Ovary (tissue), 9 donors: Measurements from ENCODE around the gene CCDC178. TPM values are rescaled to one million over a fixed set of nuclear protein-coding genes. Genes with fewer than 3 reads are reported as not detected.
"Not testable (repeated sequence)": the region's sequence is repeated elsewhere in the genome, so short reads cannot be mapped to it uniquely, and the experiment has no call there.

ENCODE experiments used
- DNase-seq, 5 donors: peaks; one replicate each; pipeline ENCODE4 v3.0.0-alpha.2; 2019 to 2020
- H3K27ac ChIP-seq, 2 donors: fragments of 200-600 bp; one replicate each; pipeline versions ENCODE4 v1.5.1 to v1.8.0; 2019 to 2022
- H3K27me3 ChIP-seq: fragments of 200-600 bp; one replicate; pipeline ENCODE4 v1.8.0; 2022
- H3K36me3 ChIP-seq: fragments of 200-600 bp; sonication (generic); one replicate; pipeline ENCODE4 v1.5.1; 2019
- H3K4me1 ChIP-seq: one replicate; pipeline ENCODE4 v1.8.1; 2013; ENCODE audit warnings: mild to moderate bottlenecking, moderate library complexity; ENCODE audit not compliant: insufficient read depth
- H3K4me3 ChIP-seq: fragments of 200-600 bp; sonication (generic); one replicate; pipeline ENCODE4 v1.5.1; 2017
- H3K9me3 ChIP-seq, 2 donors: fragments of 200-600 bp in 1 of 2; sonication (generic) in 1 of 2; one replicate each; pipeline versions ENCODE4 v1.5.1 to v1.8.1; 2013 to 2019; ENCODE audit warnings: mild to moderate bottlenecking in 1 of 2, moderate library complexity in 1 of 2
- CTCF ChIP-seq, 3 donors: fragments of 450-650 bp in 2 of 3; fragments of 200-600 bp in 1 of 3; IDR thresholded peaks; one replicate each; pipeline versions ENCODE4 v1.5.1 to v1.8.0; 2016 to 2022; ENCODE audit warnings: antibody characterized with exemption in 3 of 3, mild to moderate bottlenecking in 1 of 3
- EP300 ChIP-seq: sonication (generic); formaldehyde crosslinking; IDR thresholded peaks from one replicate; pipeline ENCODE4 v1.6.1; 2017; ENCODE audit warnings: antibody characterized with exemption
- POLR2A ChIP-seq: fragments of 450-650 bp; IDR thresholded peaks from one replicate; pipeline ENCODE4 v1.6.1; 2017; ENCODE audit warnings: antibody characterized with exemption, mild to moderate bottlenecking, moderate library complexity
- WGBS, 3 donors: extraction: QIAGEN DNeasy Blood & Tissue Kit in 1 of 3; methylation state at CpG; one replicate each; pipeline versions ENCODE4 v1.1.5 to v1.1.7; 2013 to 2017; 5-methylcytosine and 5-hydroxymethylcytosine counted together
- intact Hi-C, 4 donors: fragments of 100-400 bp; cut with DNase I; formaldehyde crosslinking; loops; one replicate each; pipeline versions ENCODE4 v1.11.0 to v1.15.1; 2022 to 2023
- polyA plus RNA-seq, 2 donors: library from polyadenylated mRNA; stranded (reverse); fragments of 200-250 nt in 1 of 2; fragments of 350-450 nt in 1 of 2; fragmentation: Illumina TruSeq in 1 of 2; extraction: RNeasy Lipid Tissue Mini Kit (QIAGEN cat#74804) in 1 of 2; gene quantifications; one replicate each; pipeline ENCODE4 v1.2.3, GENCODE V29; 2013 to 2014
- total RNA-seq, 7 donors: library from RNA; depleted of rRNA in 2 of 7; stranded (reverse); fragments of >200 nt in 2 of 7; fragmentation: NEBNext Ultra II Directional in 3 of 7; extraction: Animal tissue kit (Norgen Biotek cat#: 25700) in 3 of 7; gene quantifications; one replicate each; pipeline versions ENCODE4 v1.1.0 to v1.2.4, GENCODE V29; 2016 to 2023
- donor health status: DM: no; HTN: no; CAD: no; lungs with moderate emphysema.
- donor health status: DM: no; HTN: no; CAD: no.
- donor health status: Bipolar disorder and iron deficiency.
- donor health status: DM: yes; HTN: yes; CAD: no.
- donor health status: DM: no; HTN: no; CAD: no.
- donor health status: DM: yes; HTN: yes; CAD: no.

The CCDC178 gene
- total and polyA plus RNA-seq, 9 donors: 2.4 to 11.8 (median 5.1) TPM

GRCh38 chr18:33424266-33424946 lies 16.1 kb downstream of the CCDC178 start:
- no peak for DNase-seq
- 86 to 90% (median 90%) methylated on average over 14 of the region's 14 CpGs for WGBS, 3 donors

GRCh38 chr18:33421225-33421624 lies 19.3 kb downstream of the CCDC178 start:
- Histone ChIP-seq H3K4me1 (no peaks in the 10 kb centered on the region), H3K36me3 (no peaks in the 10 kb centered on the region), H3K27ac (no peak overlapping the region), H3K9me3 (peaks cover 0 to 2% of the 10 kb centered on the region in 2 donors), H3K27me3 (no peaks in the 10 kb centered on the region), H3K4me3 (no peak overlapping the region)
- 3 to 8% (median 4%) methylated on average over 1 of the region's 1 CpG for WGBS, 3 donors
- DNase-seq: no peak
- TF ChIP-seq CTCF (IDR thresholded peaks at IDR 0.05) (no peak), EP300 (no peak), POLR2A (no peak)
- intact Hi-C loops: no loop called here

More at GRCh38 chr18:33424266-33424946, 16.1 kb downstream of the CCDC178 start:
- H3K4me1 ChIP-seq: no peaks in the 10 kb centered on the region
- no peak overlapping the region for H3K4me3 ChIP-seq
- intact Hi-C loops: no loop called here
- H3K27me3 ChIP-seq: no peaks in the 10 kb centered on the region
- no peaks in the 10 kb centered on the region for H3K36me3 ChIP-seq
- no peak overlapping the region for H3K27ac ChIP-seq
- H3K9me3 ChIP-seq: peaks cover 0 to 2% of the 10 kb centered on the region in 2 donors
- TF ChIP-seq CTCF (IDR thresholded peaks at IDR 0.05) (no peak), EP300 (no peak), POLR2A (no peak)

GRCh38 chr18:33404244-33404873 lies 36.2 kb downstream of the CCDC178 start:
- no peaks in the 10 kb centered on the region for H3K9me3 ChIP-seq
- no peaks in the 10 kb centered on the region for H3K4me1 ChIP-seq
- DNase-seq: no peak
- intact Hi-C loops: no loop called here
- H3K36me3 ChIP-seq: no peaks in the 10 kb centered on the region
- no peaks in the 10 kb centered on the region for H3K27me3 ChIP-seq
- TF ChIP-seq EP300 (no peak), POLR2A (no peak), CTCF (IDR thresholded peaks at IDR 0.05) (no peak)
- no peak overlapping the region for H3K27ac ChIP-seq
- no peak overlapping the region for H3K4me3 ChIP-seq

- H3K9me3 ChIP-seq, H3K27me3 ChIP-seq, H3K4me3 ChIP-seq, H3K27ac ChIP-seq, H3K36me3 ChIP-seq, intact Hi-C loops, H3K4me1 ChIP-seq, DNase-seq: not testable (repeated sequence)
- 95 to 97% (median 96%) methylated on average over 8 of the region's 8 CpGs for WGBS, 3 donors
Measured at GRCh38 chr18:33398939-33399338, 41.6 kb downstream of the CCDC178 start.

- Histone ChIP-seq H3K27me3 (no peaks in the 10 kb centered on the region), H3K9me3 (no peaks in the 10 kb centered on the region), H3K4me3 (no peak overlapping the region), H3K4me1 (no peaks in the 10 kb centered on the region), H3K36me3 (no peaks in the 10 kb centered on the region), H3K27ac (no peak overlapping the region)
- TF ChIP-seq EP300 (no peak), POLR2A (no peak), CTCF (IDR thresholded peaks at IDR 0.05) (no peak)
- intact Hi-C loops: no loop called here
- WGBS, 3 donors: 71 to 82% (median 78%) methylated on average over 4 of the region's 4 CpGs
- DNase-seq: no peak
Measured at GRCh38 chr18:33375829-33376228, 64.7 kb downstream of the CCDC178 start.
